HepG2 (cell line): ENCODE measurements around the gene FAM43A. TPM values are rescaled to one million over a fixed set of nuclear protein-coding genes. Genes with fewer than 3 reads are reported as not detected.

Experiments used
- MYC ChIP-seq: sonication (generic); formaldehyde crosslinking; IDR thresholded peaks from 2 replicates; pipeline ENCODE4 v1.9.0; 2021; ENCODE audit warnings: missing genetic modification reagents, borderline replicate concordance
- RBFOX2 ChIP-seq: fragments of 200-400 bp; formaldehyde crosslinking; IDR thresholded peaks from 2 replicates; pipeline ENCODE4 v1.6.1; 2017; ENCODE audit warnings: low read depth, mild to moderate bottlenecking, low read length
- SP1 ChIP-seq, 2 experiments: fragments of 450-650 bp in 1 of 2; sonication (generic) in 1 of 2; formaldehyde crosslinking in 1 of 2; IDR thresholded peaks; 2 replicates each; pipeline versions ENCODE4 v1.4.0 to v1.6.1; 2016 to 2020; ENCODE audit warnings: missing genetic modification reagents in 1 of 2
- TAF1 ChIP-seq: sonication (generic); formaldehyde crosslinking; IDR thresholded peaks from 2 replicates; pipeline ENCODE4 v1.4.0; 2020; ENCODE audit warnings: missing genetic modification reagents
- YEATS2 ChIP-seq: sonication (generic); formaldehyde crosslinking; IDR thresholded peaks from 2 replicates; pipeline ENCODE4 v1.4.0; 2020; ENCODE audit warnings: missing genetic modification reagents, borderline replicate concordance
- ZBTB38 ChIP-seq: sonication (generic); formaldehyde crosslinking; IDR thresholded peaks from 2 replicates; pipeline ENCODE4 v1.5.1; 2020; ENCODE audit warnings: mild to moderate bottlenecking, missing genetic modification reagents
- ZBTB44 ChIP-seq: sonication (generic); formaldehyde crosslinking; IDR thresholded peaks from 2 replicates; pipeline ENCODE4 v1.4.0; 2020; ENCODE audit warnings: missing genetic modification reagents
- ZSCAN12 ChIP-seq: sonication (generic); formaldehyde crosslinking; IDR thresholded peaks from 2 replicates; pipeline ENCODE4 v1.9.0; 2021; ENCODE audit warnings: mild to moderate bottlenecking, missing genetic modification reagents
- ZSCAN31 ChIP-seq: sonication (generic); formaldehyde crosslinking; IDR thresholded peaks from 2 replicates; pipeline ENCODE4 v1.5.0; 2020; ENCODE audit warnings: low read depth, mild to moderate bottlenecking, missing genetic modification reagents
- polyA plus RNA-seq, 8 experiments: library from polyadenylated mRNA; depleted of rRNA in 3 of 8; stranded (reverse) in 7 of 8; unstranded in 1 of 8; fragments of >200 nt; fragmentation: Illumina TruSeq in 4 of 8; extraction: Trizol in 4 of 8; gene quantifications; 2 replicates each; pipeline versions ENCODE4 v1.2.1 to v1.2.3, GENCODE V29; 2011 to 2016; ENCODE audit warnings: low read depth in 4 of 8, missing spikeins in 1 of 8, mixed read lengths in 1 of 8; ENCODE audit not compliant: insufficient read depth in 1 of 8
- total RNA-seq, 5 experiments: library from RNA; depleted of rRNA; stranded (reverse); fragments of >200 nt; fragmentation: Illumina TruSeq; extraction: Trizol; gene quantifications; 2 replicates each; pipeline ENCODE4 v1.2.3, GENCODE V29; 2016; ENCODE audit warnings: low read depth in 1 of 5
- TF ChIP-seq, protein P1 (sequence below): sonication (generic); formaldehyde crosslinking; IDR thresholded peaks from 2 replicates; pipeline ENCODE4 v1.5.1; 2020; ENCODE audit warnings: missing genetic modification reagents, mild to moderate bottlenecking, borderline replicate concordance
- TF ChIP-seq, protein P2 (sequence below): sonication (generic); formaldehyde crosslinking; IDR thresholded peaks from 2 replicates; pipeline ENCODE4 v1.4.0; 2020; ENCODE audit warnings: missing genetic modification reagents, borderline replicate concordance
- TF ChIP-seq, protein P3 (sequence below): sonication (generic); formaldehyde crosslinking; IDR thresholded peaks from 2 replicates; pipeline ENCODE4 v1.4.0; 2020; ENCODE audit warnings: low read depth, mild to moderate bottlenecking, missing genetic modification reagents
- TF ChIP-seq, protein P4 (sequence below): sonication (generic); formaldehyde crosslinking; conservative IDR thresholded peaks from 2 replicates; pipeline ENCODE4 v1.8.1; 2023; ENCODE audit warnings: missing genetic modification reagents
- TF ChIP-seq, protein P5 (sequence below), 2 experiments: fragments of 450-650 bp in 1 of 2; sonication (generic) in 1 of 2; formaldehyde crosslinking; IDR thresholded peaks; 2 replicates each; pipeline versions ENCODE4 v1.5.0 to v1.8.0; 2020 to 2022; ENCODE audit warnings: mild to moderate bottlenecking in 1 of 2, missing genetic modification reagents in 1 of 2

Gene FAM43A
- total and polyA plus RNA-seq, 2 of the 13 experiments (the other 11 are each of a cell fraction or from before 2014, with no cell fraction given): 0.91 to 1.8 TPM

- TF ChIP-seq, protein P1, sequence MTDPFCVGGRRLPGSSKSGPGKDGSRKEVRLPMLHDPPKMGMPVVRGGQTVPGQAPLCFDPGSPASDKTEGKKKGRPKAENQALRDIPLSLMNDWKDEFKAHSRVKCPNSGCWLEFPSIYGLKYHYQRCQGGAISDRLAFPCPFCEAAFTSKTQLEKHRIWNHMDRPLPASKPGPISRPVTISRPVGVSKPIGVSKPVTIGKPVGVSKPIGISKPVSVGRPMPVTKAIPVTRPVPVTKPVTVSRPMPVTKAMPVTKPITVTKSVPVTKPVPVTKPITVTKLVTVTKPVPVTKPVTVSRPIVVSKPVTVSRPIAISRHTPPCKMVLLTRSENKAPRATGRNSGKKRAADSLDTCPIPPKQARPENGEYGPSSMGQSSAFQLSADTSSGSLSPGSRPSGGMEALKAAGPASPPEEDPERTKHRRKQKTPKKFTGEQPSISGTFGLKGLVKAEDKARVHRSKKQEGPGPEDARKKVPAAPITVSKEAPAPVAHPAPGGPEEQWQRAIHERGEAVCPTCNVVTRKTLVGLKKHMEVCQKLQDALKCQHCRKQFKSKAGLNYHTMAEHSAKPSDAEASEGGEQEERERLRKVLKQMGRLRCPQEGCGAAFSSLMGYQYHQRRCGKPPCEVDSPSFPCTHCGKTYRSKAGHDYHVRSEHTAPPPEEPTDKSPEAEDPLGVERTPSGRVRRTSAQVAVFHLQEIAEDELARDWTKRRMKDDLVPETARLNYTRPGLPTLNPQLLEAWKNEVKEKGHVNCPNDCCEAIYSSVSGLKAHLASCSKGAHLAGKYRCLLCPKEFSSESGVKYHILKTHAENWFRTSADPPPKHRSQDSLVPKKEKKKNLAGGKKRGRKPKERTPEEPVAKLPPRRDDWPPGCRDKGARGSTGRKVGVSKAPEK (CRISPR knock-in tag): 0 out of 2 replicates have a peak, but pooled peaks have one; percentile 53
- TF ChIP-seq, protein P2, sequence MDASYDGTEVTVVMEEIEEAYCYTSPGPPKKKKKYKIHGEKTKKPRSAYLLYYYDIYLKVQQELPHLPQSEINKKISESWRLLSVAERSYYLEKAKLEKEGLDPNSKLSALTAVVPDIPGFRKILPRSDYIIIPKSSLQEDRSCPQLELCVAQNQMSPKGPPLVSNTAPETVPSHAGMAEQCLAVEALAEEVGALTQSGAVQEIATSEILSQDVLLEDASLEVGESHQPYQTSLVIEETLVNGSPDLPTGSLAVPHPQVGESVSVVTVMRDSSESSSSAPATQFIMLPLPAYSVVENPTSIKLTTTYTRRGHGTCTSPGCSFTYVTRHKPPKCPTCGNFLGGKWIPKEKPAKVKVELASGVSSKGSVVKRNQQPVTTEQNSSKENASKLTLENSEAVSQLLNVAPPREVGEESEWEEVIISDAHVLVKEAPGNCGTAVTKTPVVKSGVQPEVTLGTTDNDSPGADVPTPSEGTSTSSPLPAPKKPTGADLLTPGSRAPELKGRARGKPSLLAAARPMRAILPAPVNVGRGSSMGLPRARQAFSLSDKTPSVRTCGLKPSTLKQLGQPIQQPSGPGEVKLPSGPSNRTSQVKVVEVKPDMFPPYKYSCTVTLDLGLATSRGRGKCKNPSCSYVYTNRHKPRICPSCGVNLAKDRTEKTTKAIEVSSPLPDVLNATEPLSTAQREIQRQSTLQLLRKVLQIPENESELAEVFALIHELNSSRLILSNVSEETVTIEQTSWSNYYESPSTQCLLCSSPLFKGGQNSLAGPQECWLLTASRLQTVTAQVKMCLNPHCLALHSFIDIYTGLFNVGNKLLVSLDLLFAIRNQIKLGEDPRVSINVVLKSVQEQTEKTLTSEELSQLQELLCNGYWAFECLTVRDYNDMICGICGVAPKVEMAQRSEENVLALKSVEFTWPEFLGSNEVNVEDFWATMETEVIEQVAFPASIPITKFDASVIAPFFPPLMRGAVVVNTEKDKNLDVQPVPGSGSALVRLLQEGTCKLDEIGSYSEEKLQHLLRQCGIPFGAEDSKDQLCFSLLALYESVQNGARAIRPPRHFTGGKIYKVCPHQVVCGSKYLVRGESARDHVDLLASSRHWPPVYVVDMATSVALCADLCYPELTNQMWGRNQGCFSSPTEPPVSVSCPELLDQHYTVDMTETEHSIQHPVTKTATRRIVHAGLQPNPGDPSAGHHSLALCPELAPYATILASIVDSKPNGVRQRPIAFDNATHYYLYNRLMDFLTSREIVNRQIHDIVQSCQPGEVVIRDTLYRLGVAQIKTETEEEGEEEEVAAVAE (CRISPR knock-in tag): peak; percentile 63
- TF ChIP-seq ZSCAN31 (CRISPR knock-in tag): peak; percentile 81
- TF ChIP-seq, protein P3, sequence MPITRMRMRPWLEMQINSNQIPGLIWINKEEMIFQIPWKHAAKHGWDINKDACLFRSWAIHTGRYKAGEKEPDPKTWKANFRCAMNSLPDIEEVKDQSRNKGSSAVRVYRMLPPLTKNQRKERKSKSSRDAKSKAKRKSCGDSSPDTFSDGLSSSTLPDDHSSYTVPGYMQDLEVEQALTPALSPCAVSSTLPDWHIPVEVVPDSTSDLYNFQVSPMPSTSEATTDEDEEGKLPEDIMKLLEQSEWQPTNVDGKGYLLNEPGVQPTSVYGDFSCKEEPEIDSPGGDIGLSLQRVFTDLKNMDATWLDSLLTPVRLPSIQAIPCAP: no peak
- TF ChIP-seq, protein P4, sequence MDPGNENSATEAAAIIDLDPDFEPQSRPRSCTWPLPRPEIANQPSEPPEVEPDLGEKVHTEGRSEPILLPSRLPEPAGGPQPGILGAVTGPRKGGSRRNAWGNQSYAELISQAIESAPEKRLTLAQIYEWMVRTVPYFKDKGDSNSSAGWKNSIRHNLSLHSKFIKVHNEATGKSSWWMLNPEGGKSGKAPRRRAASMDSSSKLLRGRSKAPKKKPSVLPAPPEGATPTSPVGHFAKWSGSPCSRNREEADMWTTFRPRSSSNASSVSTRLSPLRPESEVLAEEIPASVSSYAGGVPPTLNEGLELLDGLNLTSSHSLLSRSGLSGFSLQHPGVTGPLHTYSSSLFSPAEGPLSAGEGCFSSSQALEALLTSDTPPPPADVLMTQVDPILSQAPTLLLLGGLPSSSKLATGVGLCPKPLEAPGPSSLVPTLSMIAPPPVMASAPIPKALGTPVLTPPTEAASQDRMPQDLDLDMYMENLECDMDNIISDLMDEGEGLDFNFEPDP: 0 out of 2 replicates have a peak, but pooled peaks have one; percentile 14
- TF ChIP-seq, protein P5, sequence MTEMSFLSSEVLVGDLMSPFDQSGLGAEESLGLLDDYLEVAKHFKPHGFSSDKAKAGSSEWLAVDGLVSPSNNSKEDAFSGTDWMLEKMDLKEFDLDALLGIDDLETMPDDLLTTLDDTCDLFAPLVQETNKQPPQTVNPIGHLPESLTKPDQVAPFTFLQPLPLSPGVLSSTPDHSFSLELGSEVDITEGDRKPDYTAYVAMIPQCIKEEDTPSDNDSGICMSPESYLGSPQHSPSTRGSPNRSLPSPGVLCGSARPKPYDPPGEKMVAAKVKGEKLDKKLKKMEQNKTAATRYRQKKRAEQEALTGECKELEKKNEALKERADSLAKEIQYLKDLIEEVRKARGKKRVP (CRISPR knock-in tag; IDR thresholded peaks at IDR 0.05): peak in 1 of 2 experiments; percentile 48; a peak in 1 of 4 replicates
- peak; percentile 52; the same call in 1 of the 2 replicates for TF ChIP-seq RBFOX2
- TF ChIP-seq TAF1: peak; percentile 66
- peak; percentile 88 for TF ChIP-seq YEATS2 (CRISPR knock-in tag)
- 0 out of 2 replicates have a peak, but pooled peaks have one; percentile 77 for TF ChIP-seq ZBTB38
- TF ChIP-seq ZSCAN12 (CRISPR knock-in tag): 0 out of 2 replicates have a peak, but pooled peaks have one; percentile 49
- no peak for TF ChIP-seq SP1 (IDR thresholded peaks at IDR 0.05)
- peak; percentile 92 for TF ChIP-seq SP1 (CRISPR knock-in tag; IDR thresholded peaks at IDR 0.05)
- no peak for TF ChIP-seq ZBTB44 (CRISPR knock-in tag)
- peak; percentile 68 for TF ChIP-seq MYC (CRISPR knock-in tag)
Observed at GRCh38 chr3:194671900-194672808, 13.5 kb upstream of the FAM43A start, which contains the start of gene LSG1 (continued).
